Prostate gland (tissue), 2 donors: ENCODE results near the gene CLTB. TPM values are rescaled to one million over a fixed set of nuclear protein-coding genes. Genes with fewer than 3 reads are reported as not detected.

Experiments
- DNase-seq: peaks from one replicate; pipeline ENCODE4 v3.0.0-alpha.2; 2019; ENCODE audit warnings: low spot score
- H3K27ac ChIP-seq, 2 donors: fragments of 200-600 bp; sonication (generic); 2 replicates each; pipeline ENCODE4 v1.5.1; 2017 to 2019
- H3K27me3 ChIP-seq: fragments of 200-600 bp; sonication (generic); replicated peaks from 2 replicates; pipeline ENCODE4 v1.5.1; 2019; ENCODE audit not compliant: insufficient read depth
- H3K36me3 ChIP-seq, 2 donors: fragments of 200-600 bp; sonication (generic); 1 replicate in 1 of 2; 2 replicates in 1 of 2; pipeline versions ENCODE4 v1.5.1 to v1.8.1; 2017 to 2019
- H3K4me1 ChIP-seq: fragments of 200-600 bp; sonication (generic); replicated peaks from 2 replicates; pipeline ENCODE4 v1.5.1; 2019
- H3K4me3 ChIP-seq, 2 donors: fragments of 200-600 bp; sonication (generic); 2 replicates each; pipeline ENCODE4 v1.5.1; 2017 to 2019
- H3K9me3 ChIP-seq: fragments of 200-600 bp; sonication (generic); 2 replicates; pipeline ENCODE4 v1.5.1; 2017
- CTCF ChIP-seq, 4 experiments: fragments of 200-600 bp in 2 of 4; fragments of 450-650 bp in 2 of 4; sonication (generic) in 2 of 4; IDR thresholded peaks; 1 replicate in 3 of 4; 2 replicates in 1 of 4; pipeline ENCODE4 v1.5.1; 2016 to 2019; ENCODE audit warnings: antibody characterized with exemption in 4 of 4, mild to moderate bottlenecking in 2 of 4, moderate library complexity in 2 of 4
- POLR2A ChIP-seq: fragments of 450-650 bp; IDR thresholded peaks from one replicate; pipeline ENCODE4 v1.6.1; 2016; ENCODE audit warnings: antibody characterized with exemption, mild to moderate bottlenecking
- POLR2AphosphoS5 ChIP-seq: sonication (generic); formaldehyde crosslinking; IDR thresholded peaks from one replicate; pipeline ENCODE4 v1.6.1; 2017; ENCODE audit warnings: antibody characterized with exemption
- WGBS: methylation state at CpG from one replicate; pipeline ENCODE4 v1.1.5; 2018; 5-methylcytosine and 5-hydroxymethylcytosine counted together
- intact Hi-C: fragments of 100-400 bp; cut with DNase I; formaldehyde crosslinking; loops from one replicate; pipeline ENCODE4 v1.14.2; 2022
- total RNA-seq, 2 donors: library from RNA; depleted of rRNA; stranded (reverse); fragments of >200 nt; gene quantifications; one replicate each; pipeline ENCODE4 v1.1.0, GENCODE V29; 2016

CLTB gene
- total RNA-seq, 2 donors from 2014 or later = 105 to 125 TPM

DNA sequence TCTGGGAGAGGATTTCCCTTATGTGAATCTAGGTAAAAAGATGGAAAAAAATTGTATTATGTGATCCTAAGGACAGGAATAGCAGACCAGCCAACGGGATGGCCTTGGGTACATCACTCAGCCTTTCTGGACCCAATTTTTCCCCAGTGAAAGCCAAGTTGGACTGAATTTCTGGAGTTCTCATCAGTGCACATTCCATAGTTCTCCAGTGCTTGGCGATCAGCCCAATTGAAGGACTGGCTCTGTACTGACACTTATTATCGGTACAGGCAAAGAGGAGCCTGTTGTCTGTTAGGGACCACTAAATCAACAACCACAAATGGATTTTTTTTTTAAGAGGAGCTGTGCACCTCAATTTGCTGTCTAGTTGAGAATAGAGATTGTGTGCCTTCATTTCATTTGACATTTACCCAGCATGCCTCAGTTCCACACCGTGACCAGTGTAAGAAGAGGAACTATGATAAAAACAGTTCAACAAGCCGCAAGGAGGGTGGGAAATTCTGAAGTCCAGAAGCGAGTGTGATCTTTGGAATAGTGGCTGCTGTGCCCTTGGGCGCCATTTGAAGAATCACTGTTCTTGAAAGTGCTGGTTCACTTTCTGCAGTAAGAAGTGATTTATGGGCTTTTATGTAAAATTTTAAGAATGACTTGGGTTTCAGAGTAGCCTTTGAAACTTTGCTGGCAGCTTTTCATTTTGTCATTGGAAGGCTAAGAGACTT lies 43.1 kb downstream of the CLTB start:
- Histone ChIP-seq H3K27me3 (no peaks in the 10 kb centered on the region), H3K4me3 (no peak overlapping the region), H3K9me3 (no peaks in the 10 kb centered on the region), H3K27ac (no peak overlapping the region), H3K4me1 (no peaks in the 10 kb centered on the region), H3K36me3 (no peaks in the 10 kb centered on the region)
- 37% methylated on average over 7 of the region's 7 CpGs for WGBS
- DNase-seq = no peak
- TF ChIP-seq POLR2AphosphoS5 (no peak), CTCF (IDR thresholded peaks at IDR 0.05) (no peak), POLR2A (no peak)
- intact Hi-C loops = no loop called here

DNA sequence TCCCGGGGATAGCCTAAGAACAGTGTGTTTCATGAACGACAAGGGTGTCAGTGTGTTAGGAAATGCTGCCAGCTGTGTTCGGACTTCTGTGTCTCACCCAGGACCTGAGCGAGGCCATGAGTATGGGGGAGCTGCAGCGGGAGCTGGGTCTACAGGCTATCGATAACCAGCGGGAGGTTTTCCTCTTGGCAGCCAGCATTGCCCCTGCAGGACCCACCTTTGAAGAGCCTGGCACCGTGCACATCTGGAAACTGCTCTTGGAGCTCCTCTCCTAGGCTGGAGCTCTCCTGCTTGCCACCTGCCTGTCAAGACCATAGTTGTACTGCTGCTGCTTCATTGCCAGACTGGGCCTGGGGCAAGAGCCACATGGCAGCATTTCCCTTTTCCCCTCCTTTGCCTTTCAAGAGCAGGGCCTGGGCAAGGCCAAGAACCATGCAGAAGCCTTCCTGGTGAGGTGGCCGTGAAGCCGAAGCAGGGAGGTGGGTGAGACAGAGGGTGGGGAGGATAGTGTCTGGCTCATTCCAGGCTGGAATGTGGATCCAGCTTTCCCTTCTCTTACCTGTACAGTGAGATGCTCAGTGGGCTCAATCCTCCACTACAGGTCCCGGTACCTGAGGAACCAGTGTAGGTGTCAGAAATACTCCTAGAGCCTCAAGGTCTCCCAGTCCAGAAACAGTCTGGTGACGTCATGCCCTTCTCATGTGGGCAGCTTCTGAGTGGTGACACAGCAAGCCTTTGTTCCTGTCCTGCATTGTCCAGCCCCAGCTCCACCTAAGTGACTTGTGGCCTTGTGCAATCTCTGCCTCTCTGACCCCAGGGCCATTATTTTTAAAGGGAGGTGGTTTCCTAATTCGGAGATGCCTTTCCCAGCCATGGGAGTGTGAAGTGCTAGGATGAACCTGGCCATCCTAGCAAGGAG lies 44.5 kb downstream of the CLTB start:
- TF ChIP-seq POLR2A (no peak), POLR2AphosphoS5 (no peak), CTCF (IDR thresholded peaks at IDR 0.05) (no peak)
- H3K27ac ChIP-seq = no peak overlapping the region
- H3K36me3 ChIP-seq = no peaks in the 10 kb centered on the region
- H3K27me3 ChIP-seq = no peaks in the 10 kb centered on the region
- no peak for DNase-seq
- 93% methylated on average over 13 of the region's 13 CpGs for WGBS
- H3K4me3 ChIP-seq = no peak overlapping the region
- intact Hi-C loops = no loop called here
- no peaks in the 10 kb centered on the region for H3K9me3 ChIP-seq
- no peaks in the 10 kb centered on the region for H3K4me1 ChIP-seq

DNA sequence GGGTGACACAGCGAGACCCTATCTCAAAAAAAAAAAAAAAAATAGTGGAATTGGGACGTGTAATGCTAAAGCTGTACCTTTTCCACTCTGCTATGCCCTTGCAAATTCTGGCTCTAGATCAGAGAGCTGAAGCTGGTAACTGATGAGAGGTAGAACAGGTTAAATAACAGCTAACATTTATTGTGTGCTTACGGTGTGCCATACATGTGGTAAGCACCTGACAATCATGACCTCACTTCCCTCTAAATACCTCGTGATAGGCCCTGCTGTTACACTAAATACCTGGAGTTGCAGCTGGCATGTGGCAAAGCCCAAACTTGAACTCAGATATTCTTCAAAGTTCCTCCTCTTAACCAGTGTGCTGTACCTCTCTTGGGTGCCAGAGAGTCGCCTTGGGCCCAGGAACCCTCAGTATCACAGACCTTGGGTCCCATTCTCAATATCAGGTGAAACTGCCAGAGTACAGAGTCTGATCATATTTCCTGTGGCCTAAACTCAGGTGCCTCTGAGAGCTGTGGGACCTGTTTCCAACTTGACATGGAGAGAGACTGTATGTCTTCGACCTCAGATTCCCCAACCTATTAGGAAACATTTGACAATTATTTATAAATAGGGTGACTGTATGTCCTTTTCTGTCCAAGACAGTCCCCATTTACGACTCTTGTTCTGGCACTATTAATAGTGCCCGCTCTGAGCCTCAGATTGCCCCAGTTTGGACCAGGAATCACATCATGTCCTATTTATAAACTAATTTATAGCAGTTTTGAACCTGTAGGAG lies 46.2 kb downstream of the CLTB start:
- no peak for TF ChIP-seq POLR2AphosphoS5
- no peak for TF ChIP-seq CTCF (IDR thresholded peaks at IDR 0.05)
- TF ChIP-seq POLR2A = no peak
- H3K27me3 ChIP-seq = no peaks in the 10 kb centered on the region
- no peaks in the 10 kb centered on the region for H3K4me1 ChIP-seq
- intact Hi-C loops = no loop called here
- DNase-seq = no peak
- no peaks in the 10 kb centered on the region for H3K9me3 ChIP-seq
- H3K36me3 ChIP-seq = no peaks in the 10 kb centered on the region
- no peak overlapping the region for H3K27ac ChIP-seq
- H3K4me3 ChIP-seq = no peak overlapping the region
- WGBS = 80% methylated on average over 8 of the region's 8 CpGs

DNA sequence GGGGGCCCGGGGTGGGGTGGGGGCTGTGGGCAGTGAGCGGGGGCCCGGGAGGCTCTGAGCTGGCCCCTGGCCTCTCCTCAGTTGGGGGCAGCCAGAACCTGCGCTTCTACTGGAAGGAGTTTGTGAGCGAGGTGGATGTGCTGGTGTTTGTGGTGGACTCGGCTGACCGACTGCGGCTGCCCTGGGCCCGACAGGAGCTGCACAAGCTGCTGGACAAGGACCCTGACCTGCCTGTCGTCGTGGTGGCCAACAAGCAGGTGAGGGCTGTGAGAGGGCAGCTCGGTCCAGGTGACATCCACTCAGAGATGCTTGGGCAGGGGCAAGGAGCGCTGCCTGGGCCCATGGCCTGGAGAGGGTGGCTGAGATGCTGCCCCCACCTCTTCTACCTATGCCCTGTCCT lies 47.6 kb downstream of the CLTB start:
- Histone ChIP-seq H3K27ac (no peak overlapping the region), H3K4me1 (no peaks in the 10 kb centered on the region), H3K4me3 (no peak overlapping the region), H3K9me3 (no peaks in the 10 kb centered on the region), H3K27me3 (no peaks in the 10 kb centered on the region), H3K36me3 (no peaks in the 10 kb centered on the region)
- DNase-seq = no peak
- intact Hi-C loops = no loop called here
- no peak for TF ChIP-seq POLR2AphosphoS5
- no peak for TF ChIP-seq CTCF (IDR thresholded peaks at IDR 0.05)
- TF ChIP-seq POLR2A = no peak
- WGBS = 93% methylated on average over 11 of the region's 13 CpGs
